NT2/D1 (cell line): ENCODE data around the gene MLPH.

ENCODE experiments used
- SUZ12 ChIP-seq: IDR thresholded peaks from 2 replicates; pipeline ENCODE4 v1.6.1; 2011; ENCODE audit not compliant: insufficient read length, insufficient read depth; ENCODE audit errors: extremely low read depth
- YY1 ChIP-seq: IDR thresholded peaks from 2 replicates; pipeline ENCODE4 v1.6.1; 2011; ENCODE audit not compliant: insufficient read length, insufficient read depth
- ZNF274 ChIP-seq: IDR thresholded peaks from 2 replicates; pipeline ENCODE4 v1.6.1; 2011; ENCODE audit warnings: mild to moderate bottlenecking, low read depth, low read length

DNA sequence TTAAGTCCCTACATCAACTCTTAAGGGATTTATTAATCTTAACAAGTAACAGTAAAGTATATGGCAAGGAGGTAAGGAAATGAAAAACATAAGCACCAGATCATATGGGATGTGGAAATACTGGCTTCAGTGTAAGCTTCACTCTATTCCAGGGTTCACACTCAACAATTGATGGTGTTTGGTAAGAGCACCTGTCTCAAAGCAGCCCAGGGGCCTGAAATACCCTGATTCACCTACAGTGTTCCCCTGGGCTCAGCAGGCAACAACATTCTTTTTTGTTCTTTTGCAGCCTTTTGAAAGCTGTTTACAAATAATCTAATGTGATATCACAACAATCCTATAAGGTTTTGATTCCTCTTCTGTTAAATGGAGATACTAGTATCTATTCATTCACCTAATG is 1.2 kb upstream of the MLPH start:
- TF ChIP-seq YY1 (no peak), SUZ12 (no peak), ZNF274 (no peak)
